Activated T-cell treated with anti-CD3 and anti-CD28 coated beads for 48 hours (primary cell): ENCODE data around the gene SUGCT.

Experiments used
- DNase-seq: peaks from one replicate; pipeline ENCODE4 v3.0.0-alpha.2; 2020; ENCODE audit warnings: low read depth

Gene SUGCT

DNA sequence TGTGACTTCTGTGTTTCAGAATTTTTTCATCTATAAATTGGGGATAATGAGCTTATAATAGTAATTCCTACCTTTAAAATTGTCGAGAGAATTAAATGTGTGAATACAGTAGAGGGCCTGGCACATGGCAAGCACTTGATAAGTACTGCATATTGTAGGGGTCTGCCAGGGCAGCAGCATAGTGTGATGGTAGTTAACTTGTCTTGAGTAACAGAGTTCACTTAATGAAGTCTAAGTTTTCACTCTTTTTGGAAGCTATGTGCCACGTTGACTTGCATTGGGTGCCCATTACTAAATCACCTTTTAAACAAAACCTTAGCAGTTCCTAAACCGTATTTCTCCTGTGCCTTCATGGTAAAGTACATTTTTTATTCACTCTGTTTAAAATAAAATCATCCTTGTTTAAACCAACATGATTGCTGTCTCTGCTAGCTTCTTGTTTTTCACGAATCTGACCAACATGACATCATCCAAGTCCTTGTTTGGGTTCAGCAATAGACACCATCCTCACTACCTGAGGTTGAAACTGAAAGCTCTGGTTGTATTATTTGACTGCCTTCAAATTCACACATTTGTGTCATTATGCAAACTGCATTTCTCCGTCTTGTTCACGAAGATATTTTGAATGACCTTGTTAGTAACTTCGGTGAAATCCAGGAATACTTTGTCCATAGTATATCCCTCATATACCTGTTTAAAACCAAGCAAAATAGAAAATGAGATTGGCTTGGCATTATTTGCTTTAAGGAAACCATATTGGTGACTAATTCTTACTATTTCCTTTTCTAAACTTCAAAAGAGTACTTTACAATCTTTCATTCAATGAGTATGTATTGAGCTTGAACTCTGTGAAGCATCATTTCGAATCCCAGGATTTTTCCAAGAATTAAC lies 340.2 kb downstream of the SUGCT start:
- DNase-seq: no peak

DNA sequence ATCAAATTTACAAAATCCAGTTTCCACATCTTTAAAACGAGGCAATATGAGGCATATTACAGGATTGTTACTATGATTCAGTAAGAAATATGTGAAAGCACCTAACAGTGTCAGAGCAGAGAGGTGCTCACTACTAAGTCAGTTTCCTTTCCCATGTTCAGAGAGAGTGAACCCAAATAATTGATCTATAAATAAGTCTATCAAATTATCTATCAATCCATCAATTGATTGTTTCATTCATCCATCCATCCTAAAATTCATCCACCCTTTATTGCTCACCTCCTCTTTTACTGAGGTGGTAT lies 340.8 kb downstream of the SUGCT start:
- DNase-seq: no peak

- no peak for DNase-seq
These were observed 342.3 kb downstream of the SUGCT start for GRCh38 chr7:40477094-40477493.

DNA sequence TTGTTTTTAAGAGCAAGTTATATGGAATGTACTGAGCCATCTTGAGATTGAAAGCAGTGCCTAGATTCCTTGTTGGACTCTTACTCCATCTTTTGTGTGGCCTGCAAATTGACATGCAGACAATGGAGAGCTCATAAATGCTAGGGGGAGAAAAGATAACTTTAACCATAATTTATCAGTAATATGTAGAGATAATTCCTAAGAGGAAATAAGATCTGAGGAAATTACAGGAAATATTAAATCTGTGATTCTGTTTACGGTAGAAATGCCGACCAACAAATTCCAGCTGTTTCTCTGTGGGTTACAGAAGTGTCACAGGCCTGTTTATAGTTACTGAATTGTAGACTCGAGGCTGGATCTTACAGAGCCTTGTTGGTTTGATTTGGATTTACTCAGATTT lies 348.0 kb downstream of the SUGCT start:
- DNase-seq: no peak

DNA sequence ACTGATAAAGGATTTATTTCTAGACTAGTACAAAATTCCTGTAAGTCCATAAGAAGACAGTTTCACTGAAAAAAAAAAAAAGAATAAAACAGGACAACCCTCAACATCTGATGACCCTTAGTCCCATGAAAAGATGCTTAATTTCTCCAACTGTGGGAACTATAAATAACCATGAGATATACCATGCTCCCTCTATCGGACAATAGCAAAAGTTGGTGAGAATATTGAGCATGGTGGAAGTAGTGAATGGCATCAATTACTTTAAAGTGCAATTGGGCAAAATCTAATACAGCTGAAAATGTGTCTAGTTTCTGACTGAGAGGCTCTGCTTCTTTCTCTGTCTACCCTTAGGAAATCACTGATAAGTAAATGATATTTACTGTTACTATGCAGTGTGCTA lies 348.8 kb downstream of the SUGCT start:
- DNase-seq: no peak

DNA sequence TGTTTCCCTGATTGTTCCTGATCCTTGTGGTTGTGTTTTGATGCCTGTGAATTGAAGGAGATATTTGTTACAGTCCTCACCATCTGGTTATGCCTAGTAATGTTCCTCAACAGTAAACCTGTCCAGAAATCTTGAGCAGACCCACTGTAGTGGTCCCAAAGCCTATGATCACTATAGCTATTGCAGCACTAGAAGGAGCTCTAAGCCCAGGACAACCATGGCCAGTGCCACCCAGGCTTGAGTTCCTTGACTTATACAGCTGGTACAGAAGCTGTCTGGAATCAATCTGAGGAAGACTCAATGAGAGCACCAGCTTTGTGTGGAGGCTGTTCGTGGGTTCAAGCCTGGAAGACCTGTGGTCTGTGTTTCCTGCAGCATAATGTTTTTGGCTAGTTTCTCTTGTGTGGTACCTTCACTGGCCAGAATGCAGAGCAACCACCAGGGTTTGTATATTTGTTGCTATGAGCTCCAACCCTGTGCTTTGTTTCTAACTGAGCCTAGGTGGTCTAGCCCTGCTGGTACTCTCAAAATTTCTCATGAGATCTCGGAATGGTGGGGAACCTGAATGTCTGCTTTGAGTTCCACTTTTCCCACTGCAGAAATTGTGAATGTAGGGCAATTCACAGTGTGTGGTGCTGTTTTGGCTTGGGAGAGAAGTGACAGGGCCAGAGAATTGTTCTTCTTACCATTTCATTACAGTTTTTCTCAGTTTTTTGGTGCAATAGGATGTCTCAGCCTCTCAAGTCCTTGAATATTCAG lies 355.2 kb downstream of the SUGCT start:
- DNase-seq: no peak

DNA sequence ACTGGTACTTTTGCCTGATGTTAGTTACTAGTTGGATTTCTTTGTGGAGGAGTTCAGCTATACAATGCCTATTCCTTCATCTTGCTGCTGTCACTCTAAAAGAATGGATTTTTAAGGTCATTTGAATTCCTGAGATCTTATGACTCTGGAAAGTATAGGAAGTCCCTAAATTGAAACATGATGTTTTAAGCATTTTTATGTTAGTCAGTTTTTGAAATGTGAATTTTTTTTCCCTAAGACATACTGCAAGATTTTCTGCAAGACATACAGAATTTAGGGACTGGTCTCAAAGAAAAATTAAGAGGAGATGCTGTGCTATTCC lies 355.8 kb downstream of the SUGCT start:
- DNase-seq: no peak

DNA sequence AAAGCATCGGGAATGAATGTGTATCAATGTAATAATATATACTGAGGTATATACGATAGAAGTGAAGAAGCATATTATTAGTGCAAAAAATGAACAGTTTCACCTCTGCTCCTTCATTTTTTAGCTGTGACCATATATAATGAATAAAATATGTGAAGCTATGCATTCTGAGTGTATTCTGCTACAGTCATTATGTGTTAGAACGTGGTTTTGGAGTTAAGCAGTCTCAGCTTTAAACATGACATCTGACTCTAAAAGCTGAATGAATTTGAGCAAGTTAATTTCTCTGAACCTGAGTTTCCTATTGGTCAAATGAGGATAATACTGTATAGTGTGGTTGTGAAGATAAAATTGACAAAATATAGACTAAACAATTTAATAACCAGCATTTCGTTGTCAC lies 358.1 kb downstream of the SUGCT start:
- no peak for DNase-seq

GRCh38 chr7:40493609-40494051 lies 358.8 kb downstream of the SUGCT start:
- DNase-seq: no peak

DNA sequence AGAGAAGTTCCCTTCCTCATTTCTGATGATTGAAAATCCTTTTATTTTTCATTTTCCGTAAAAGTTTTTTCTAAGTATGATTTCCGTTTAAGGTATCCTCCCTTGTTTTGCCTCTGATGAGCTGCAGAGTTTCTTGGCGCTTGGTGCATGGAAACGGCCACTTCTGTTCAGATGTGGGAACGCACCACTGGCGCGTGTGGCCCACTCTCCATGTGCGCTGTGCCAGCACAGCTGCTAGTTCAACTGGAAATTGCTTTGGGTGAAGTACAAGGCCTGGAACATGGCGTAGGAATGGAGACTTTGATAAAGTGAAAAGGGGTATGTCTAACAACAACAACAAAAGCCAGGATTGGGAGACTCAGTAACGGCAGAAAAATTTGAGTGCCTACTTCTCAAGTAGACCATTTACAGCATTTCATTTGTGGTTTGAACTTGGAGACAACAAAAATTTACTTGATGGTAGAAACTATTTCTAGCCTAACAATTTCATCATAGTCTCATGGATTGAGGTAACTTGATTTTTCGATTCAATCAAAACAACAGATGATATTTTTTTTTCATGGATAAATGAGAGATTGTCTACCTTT lies 364.2 kb downstream of the SUGCT start:
- no peak for DNase-seq

DNA sequence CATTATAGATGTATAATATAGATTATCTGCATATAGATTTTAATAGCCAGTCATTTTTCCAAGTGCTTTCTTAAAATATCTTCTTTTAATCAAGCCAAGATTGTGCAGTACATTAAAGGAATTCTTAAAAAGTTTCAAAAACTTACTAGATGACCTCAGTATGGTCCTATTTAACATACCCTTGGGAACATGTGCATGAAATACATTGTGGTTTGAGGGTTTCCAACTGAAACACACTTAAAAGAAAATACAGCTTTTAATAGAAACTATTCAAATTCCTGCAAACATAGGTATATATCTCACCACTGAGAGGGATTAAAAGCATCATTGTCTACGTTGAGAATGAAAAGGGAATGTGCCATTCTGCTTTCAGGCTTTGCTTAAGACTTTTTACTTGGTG lies 364.9 kb downstream of the SUGCT start:
- no peak for DNase-seq

- no peak for DNase-seq
These were observed 365.4 kb downstream of the SUGCT start for GRCh38 chr7:40500219-40500618.

GRCh38 chr7:40502359-40502758 lies 367.6 kb downstream of the SUGCT start:
- DNase-seq: no peak

DNA sequence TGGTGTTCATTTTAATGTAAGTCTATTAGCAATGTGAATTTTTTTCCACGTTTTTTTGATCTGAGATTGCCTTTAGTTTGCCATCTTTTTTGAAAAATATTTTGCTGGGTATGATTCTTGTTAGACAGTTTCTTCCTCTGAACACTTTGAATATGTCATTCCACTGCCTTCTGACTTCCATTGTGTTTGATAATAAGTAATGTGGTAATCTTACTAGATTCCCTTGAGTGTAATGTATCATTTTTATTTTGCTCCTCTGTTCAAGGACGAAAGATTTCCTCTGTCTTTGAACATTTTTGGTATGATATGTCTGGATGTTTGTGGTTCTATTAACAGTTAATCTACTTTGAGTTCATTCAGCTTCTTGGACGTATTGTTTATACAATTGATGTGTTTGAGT lies 371.4 kb downstream of the SUGCT start:
- DNase-seq: no peak

DNA sequence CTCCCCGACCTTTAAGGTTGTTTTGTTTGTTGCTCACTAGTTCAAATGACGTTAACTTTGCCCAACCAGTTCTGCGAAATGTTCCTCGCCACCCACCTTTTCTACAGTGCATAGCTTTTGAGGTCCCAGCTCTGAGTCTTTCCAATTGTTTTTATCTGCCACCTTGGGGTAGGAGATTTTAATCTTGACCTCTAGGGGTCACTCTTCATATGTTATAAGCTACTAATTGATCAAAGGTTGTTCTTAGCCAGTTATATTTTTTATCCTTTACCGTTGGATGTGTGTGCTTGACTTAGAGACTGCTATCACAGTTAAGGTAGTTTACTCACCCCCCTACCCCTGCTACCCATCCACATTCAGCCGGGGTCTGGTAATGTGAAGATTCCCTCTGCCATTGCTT lies 372.4 kb downstream of the SUGCT start:
- no peak for DNase-seq

DNA sequence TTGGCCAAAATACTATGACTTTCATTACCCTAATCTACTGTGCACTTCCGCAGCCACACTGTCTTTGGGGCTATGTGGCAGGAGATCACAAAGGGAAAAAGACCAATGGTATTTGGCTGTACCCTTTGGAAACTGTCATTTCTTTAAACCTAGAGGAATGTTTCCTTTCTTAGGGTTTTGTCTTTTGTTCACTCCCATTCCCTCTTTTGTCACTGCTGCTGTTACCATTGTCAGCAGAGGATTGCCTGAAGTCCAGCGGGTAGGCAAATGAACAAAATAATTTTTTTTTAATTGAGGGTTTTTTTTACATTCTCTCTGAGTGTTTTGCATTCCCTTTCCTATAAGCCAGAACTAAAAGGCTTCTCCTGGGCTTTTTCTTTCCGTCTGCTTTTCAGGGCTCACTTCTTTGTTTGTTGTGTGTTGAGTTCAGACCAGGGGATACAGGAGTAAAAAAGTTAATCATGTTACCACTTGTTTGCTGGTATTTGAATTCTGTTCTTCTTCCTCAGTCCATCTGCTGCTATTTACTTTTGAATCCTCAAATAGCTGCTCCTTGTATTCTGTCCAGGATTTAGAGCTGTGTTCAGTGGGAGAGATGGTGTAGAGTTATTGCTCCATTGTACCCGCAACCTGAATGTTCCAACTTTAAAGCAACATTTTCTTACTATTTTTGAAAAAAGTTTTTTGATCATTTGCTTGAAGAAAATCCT lies 374.6 kb downstream of the SUGCT start:
- no peak for DNase-seq

- no peak for DNase-seq
These were observed 381.6 kb downstream of the SUGCT start for GRCh38 chr7:40516376-40516775.

DNA sequence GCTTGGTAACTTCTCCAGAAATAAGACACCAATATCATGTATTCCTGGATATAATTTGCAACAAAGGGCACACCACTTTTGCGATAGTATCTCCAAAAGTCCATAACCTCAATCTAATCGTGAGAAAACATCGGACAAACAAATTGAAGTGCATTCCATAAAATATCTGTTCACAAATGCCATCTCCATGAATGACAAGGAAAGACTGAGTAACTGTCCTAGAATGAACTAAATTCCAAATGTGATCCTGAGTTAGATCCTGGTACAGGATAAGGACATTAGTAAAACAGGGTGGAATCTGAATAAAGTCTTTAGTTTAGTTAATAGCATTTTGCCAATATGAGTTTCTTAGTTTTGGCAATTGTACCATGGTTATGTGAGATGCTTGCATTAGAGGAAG lies 384.2 kb downstream of the SUGCT start:
- no peak for DNase-seq

DNA sequence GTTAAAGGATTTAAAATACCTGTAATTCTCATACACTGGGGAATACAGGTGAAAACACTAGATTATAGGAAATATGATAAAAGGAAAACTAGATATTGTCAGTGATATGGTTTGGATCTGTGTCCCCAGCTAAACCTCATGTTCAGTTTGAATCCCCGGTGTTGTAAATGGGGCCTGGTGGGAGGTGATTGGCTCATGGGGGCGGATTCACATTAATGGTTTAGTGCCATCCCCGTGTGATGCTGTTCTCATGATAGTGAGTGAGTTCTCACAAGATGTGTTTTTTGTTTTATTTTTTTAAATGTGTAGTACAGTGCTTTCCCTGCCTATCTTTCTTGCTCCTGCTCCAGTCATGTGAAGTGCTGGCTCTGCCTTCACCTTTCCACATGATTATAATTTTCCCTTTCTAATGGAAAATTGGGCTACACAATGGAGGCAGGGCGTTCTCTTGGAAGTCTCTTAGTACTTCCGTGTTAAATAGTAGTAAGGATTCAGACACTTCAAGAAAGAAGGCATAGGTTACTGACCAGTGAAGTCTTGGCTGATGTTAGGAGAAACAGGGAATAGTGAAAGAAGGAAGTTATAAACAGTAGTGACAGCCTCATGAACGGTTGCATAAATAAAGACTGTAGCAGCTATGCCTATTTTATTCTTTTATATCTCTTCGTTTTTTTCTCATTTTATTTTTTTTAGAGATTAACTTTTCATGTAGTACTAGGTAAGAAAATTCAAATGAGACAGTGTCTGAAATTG lies 386.4 kb downstream of the SUGCT start:
- no peak for DNase-seq

- DNase-seq: no peak
These were observed 391.0 kb downstream of the SUGCT start for GRCh38 chr7:40525764-40526163.

DNA sequence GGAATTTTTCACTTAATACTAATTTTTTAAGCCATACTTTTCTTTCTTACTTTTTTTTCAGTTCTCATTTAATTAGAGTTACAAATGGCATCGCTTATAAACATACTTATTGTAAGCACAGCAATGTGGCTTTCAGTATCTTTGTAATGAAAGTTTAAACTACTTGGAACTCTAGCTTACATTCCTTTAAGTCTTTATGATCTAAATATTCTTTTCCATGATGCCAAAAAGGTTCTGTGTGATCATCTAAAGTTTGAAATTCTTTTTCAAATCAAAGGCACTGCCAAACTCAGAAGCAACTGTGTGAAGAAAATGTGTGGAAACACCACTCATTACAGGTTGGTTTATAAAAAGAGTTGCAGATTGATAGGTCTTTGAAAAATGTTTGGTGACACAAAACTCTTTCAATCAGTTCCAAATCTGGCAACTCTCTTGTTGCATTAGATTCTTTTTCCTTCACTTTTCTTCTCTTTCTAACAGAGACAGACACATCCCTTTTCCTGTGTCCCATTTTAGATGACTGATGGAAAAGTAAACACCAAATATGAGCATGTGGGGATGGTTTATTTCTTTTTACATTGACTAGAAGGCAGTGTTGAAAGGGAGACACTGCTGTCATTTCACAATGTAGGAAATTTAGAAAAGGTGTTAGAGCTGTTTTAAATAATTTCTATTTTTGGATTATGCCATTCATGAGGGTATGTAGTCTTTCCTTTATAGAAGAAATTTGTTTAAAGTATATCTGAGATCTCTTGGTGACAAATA lies 392.3 kb downstream of the SUGCT start:
- no peak for DNase-seq
